HEK293T (cell line): Measurements from ENCODE around the gene TLK2.
A peak's percentile ranks its signal among the peaks of the same experiment; 100 is the strongest.

Source experiments
- CTCF ChIA-PET: fragments of 350-600 bp; formaldehyde crosslinking; extraction: SDS; loops from one replicate; lab custom pipeline; 2021; ENCODE audit warnings: antibody characterized with exemption, inconsistent platforms; lab: Yijun Ruan, JAX
- POLR2A ChIA-PET: fragments of 350-600 bp; formaldehyde crosslinking; extraction: SDS; loops from one replicate; lab custom pipeline; 2020; ENCODE audit warnings: antibody characterized with exemption, inconsistent platforms; lab: Yijun Ruan, JAX
- DNase-seq: peaks from one replicate; pipeline ENCODE4 v3.0.0; 2012; ENCODE audit warnings: mixed read lengths; ENCODE audit errors: extremely low spot score
- ARNT ChIP-seq: fragments of 450-650 bp; IDR thresholded peaks from 2 replicates; pipeline ENCODE4 v1.6.1; 2017; ENCODE audit warnings: mild to moderate bottlenecking
- BHLHE40 ChIP-seq: fragments of 450-650 bp; IDR thresholded peaks from 2 replicates; pipeline ENCODE4 v1.6.1; 2016; ENCODE audit warnings: mild to moderate bottlenecking, moderate library complexity, borderline replicate concordance
- CTBP1 ChIP-seq: fragments of 450-650 bp; IDR thresholded peaks from 2 replicates; pipeline ENCODE4 v1.6.1; 2016; ENCODE audit warnings: borderline replicate concordance
- ELF4 ChIP-seq: fragments of 450-650 bp; IDR thresholded peaks from 2 replicates; pipeline ENCODE4 v1.6.1; 2017; ENCODE audit warnings: antibody characterized with exemption
- FOXA1 ChIP-seq: fragments of 450-650 bp; IDR thresholded peaks from 2 replicates; pipeline ENCODE4 v1.6.1; 2016; ENCODE audit warnings: mild to moderate bottlenecking
- FOXK2 ChIP-seq: fragments of 450-650 bp; IDR thresholded peaks from 2 replicates; pipeline ENCODE4 v1.6.1; 2016; ENCODE audit warnings: mild to moderate bottlenecking
- FOXM1 ChIP-seq: fragments of 450-650 bp; IDR thresholded peaks from 2 replicates; pipeline ENCODE4 v1.6.1; 2017; ENCODE audit warnings: mild to moderate bottlenecking, borderline replicate concordance
- HDGF ChIP-seq: fragments of 450-650 bp; IDR thresholded peaks from 2 replicates; pipeline ENCODE4 v1.6.1; 2017; ENCODE audit warnings: antibody characterized with exemption, borderline replicate concordance
- L3MBTL2 ChIP-seq: fragments of 450-650 bp; conservative IDR thresholded peaks from 2 replicates; pipeline ENCODE4 v1.6.1; 2016; ENCODE audit warnings: mild to moderate bottlenecking
- LEF1 ChIP-seq: fragments of 450-650 bp; IDR thresholded peaks from 2 replicates; pipeline ENCODE4 v1.6.1; 2017; ENCODE audit warnings: mild to moderate bottlenecking, borderline replicate concordance
- NFRKB ChIP-seq: fragments of 450-650 bp; IDR thresholded peaks from 2 replicates; pipeline ENCODE4 v1.6.1; 2016; ENCODE audit warnings: mild to moderate bottlenecking, moderate library complexity
- PKNOX1 ChIP-seq: fragments of 450-650 bp; IDR thresholded peaks from 2 replicates; pipeline ENCODE4 v1.6.1; 2016
- SP1 ChIP-seq: fragments of 450-650 bp; IDR thresholded peaks from 2 replicates; pipeline ENCODE4 v1.6.1; 2017
- SUZ12 ChIP-seq: fragments of 450-650 bp; IDR thresholded peaks from 2 replicates; pipeline ENCODE4 v1.6.1; 2016; ENCODE audit warnings: mild to moderate bottlenecking
- TARDBP ChIP-seq: fragments of 450-650 bp; IDR thresholded peaks from 2 replicates; pipeline ENCODE4 v1.6.1; 2016
- ZNF384 ChIP-seq: fragments of 450-650 bp; IDR thresholded peaks from 2 replicates; pipeline ENCODE4 v1.6.1; 2016

The TLK2 gene

GRCh38 chr17:62626719-62627218 lies 148.1 kb downstream of the TLK2 start:
- POLR2A ChIA-PET: no interaction called here
- CTCF ChIA-PET: interaction anchor here (0.7 kb wide), 1 partner anchor 42 kb away, joined by 3 read pairs; no protein-coding TSS in a partner anchor
- no peak for TF ChIP-seq ZNF384
- TF ChIP-seq TARDBP: no peak
- TF ChIP-seq CTBP1: no peak
- no peak for TF ChIP-seq BHLHE40
- TF ChIP-seq SUZ12: no peak
- TF ChIP-seq HDGF: no peak
- no peak for TF ChIP-seq FOXK2
- no peak for TF ChIP-seq LEF1
- no peak for TF ChIP-seq NFRKB
- TF ChIP-seq FOXA1: no peak
- no peak for TF ChIP-seq L3MBTL2
- TF ChIP-seq FOXM1: no peak
- no peak for DNase-seq

GRCh38 chr17:62627219-62627903 lies 148.7 kb downstream of the TLK2 start, which contains the start of gene MRC2:
MRC2 (plus strand) TSS chr17:62627670; CDS start chr17:62627803, 133 bp downstream.
- DNase-seq: peak; percentile 69

GRCh38 chr17:62627904-62628633 lies 149.4 kb downstream of the TLK2 start:
- peak; percentile 34 for DNase-seq
- TF ChIP-seq L3MBTL2 (peak; percentile 37; the same call in 1 of the 2 replicates), ELF4 (no peak), ARNT (no peak), FOXK2 (no peak), TARDBP (no peak), NFRKB (no peak), HDGF (no peak), FOXA1 (no peak)
- ChIA-PET CTCF (no interaction called here), POLR2A (interaction anchor here (0.7 kb wide), 1 partner anchor 14 kb away, joined by 3 read pairs; no protein-coding TSS in a partner anchor)

More at GRCh38 chr17:62627219-62627903, 148.7 kb downstream of the TLK2 start, which contains the start of gene MRC2:
- TF ChIP-seq ELF4: no peak
- no peak for TF ChIP-seq ZNF384
- TF ChIP-seq L3MBTL2: peak; percentile 35
- ChIA-PET POLR2A (no interaction called here), CTCF (interaction anchor here (0.7 kb wide), 1 partner anchor 41 kb away, joined by 3 read pairs; no protein-coding TSS in a partner anchor)

- no peak for DNase-seq
- TF ChIP-seq NFRKB: no peak
- no peak for TF ChIP-seq HDGF
- TF ChIP-seq ZNF384: no peak
- TF ChIP-seq BHLHE40: no peak
- TF ChIP-seq TARDBP: no peak
- no peak for TF ChIP-seq SUZ12
- ChIA-PET CTCF (interaction anchor here (0.7 kb wide), 1 partner anchor 36 kb away, joined by 3 read pairs; no protein-coding TSS in a partner anchor), POLR2A (interaction anchor here (0.7 to 1.2 kb wide), 2 partner anchors 10 to 15 kb away, joined by 3 to 4 read pairs; no protein-coding TSS in a partner anchor)
Measured at GRCh38 chr17:62628831-62629555, 150.4 kb downstream of the TLK2 start.

GRCh38 chr17:62629556-62630364 lies 151.1 kb downstream of the TLK2 start:
- no peak for DNase-seq
- POLR2A ChIA-PET: interaction anchor here (1.2 kb wide), 1 partner anchor 11 kb away, joined by 4 read pairs; no protein-coding TSS in a partner anchor
- TF ChIP-seq NFRKB (no peak), FOXK2 (no peak), ARNT (no peak), BHLHE40 (no peak), TARDBP (no peak), FOXA1 (no peak)
- CTCF ChIA-PET: interaction anchor here (0.7 kb wide), 1 partner anchor 36 kb away, joined by 3 read pairs; no protein-coding TSS in a partner anchor

- ChIA-PET POLR2A (no interaction called here), CTCF (no interaction called here)
- TF ChIP-seq SP1 (no peak), ZNF384 (no peak), BHLHE40 (no peak), NFRKB (no peak), L3MBTL2 (no peak), FOXA1 (no peak), LEF1 (no peak), SUZ12 (no peak), PKNOX1 (no peak), TARDBP (no peak), HDGF (no peak), ARNT (no peak), CTBP1 (no peak), ELF4 (no peak), FOXM1 (no peak), FOXK2 (no peak)
- no peak for DNase-seq
Measured at GRCh38 chr17:62630365-62631085, 151.9 kb downstream of the TLK2 start.
